ENCODE measurements around the gene PRDX3. TPM values are rescaled to one million over a fixed set of nuclear protein-coding genes. Genes with fewer than 3 reads are reported as not detected.

PRDX3 gene
- total and polyA plus RNA-seq, 2 of the 4 experiments (the other 2 are of a cell fraction) = 169 to 187 TPM

DNA sequence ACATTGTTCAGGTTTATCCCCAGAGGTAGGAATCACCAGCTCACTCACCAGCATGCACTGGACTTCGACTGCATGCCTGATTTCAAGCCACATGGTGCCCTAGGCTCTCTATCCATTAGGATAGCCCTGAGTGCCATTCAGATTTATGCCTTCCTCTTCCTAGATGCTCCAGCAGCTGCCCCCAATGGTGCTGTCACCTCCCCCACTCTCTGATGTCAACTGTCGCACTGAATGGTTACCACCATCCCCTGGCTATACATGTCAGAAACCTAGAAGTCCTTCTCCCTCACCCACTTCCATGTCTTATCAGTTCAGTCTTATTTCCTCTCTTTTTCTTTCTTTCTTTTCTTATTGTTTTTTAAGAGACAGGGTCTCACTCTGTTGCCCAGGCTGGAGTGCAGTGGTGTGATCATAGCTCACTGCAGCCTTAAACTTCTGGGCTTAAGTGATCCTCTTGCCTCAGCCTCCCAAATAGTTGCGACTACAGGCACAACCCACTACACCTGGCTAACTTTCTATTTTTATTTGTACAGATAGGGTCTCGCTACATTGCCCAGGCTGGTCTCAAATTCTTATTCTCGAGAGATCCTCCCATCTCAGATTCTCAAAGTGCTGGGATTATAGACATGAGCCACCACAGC, 16.0 kb downstream of the PRDX3 start (continued):
- TF ChIP-seq, protein P1, sequence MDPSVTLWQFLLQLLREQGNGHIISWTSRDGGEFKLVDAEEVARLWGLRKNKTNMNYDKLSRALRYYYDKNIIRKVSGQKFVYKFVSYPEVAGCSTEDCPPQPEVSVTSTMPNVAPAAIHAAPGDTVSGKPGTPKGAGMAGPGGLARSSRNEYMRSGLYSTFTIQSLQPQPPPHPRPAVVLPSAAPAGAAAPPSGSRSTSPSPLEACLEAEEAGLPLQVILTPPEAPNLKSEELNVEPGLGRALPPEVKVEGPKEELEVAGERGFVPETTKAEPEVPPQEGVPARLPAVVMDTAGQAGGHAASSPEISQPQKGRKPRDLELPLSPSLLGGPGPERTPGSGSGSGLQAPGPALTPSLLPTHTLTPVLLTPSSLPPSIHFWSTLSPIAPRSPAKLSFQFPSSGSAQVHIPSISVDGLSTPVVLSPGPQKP (IDR thresholded peaks at IDR 0.05; ENCODE audit: borderline replicate concordance, low read depth, low read length) = no peak
- TF ChIP-seq CHD1 (IDR thresholded peaks at IDR 0.05; ENCODE audit: low read depth, low read length) (no peak), NFE2L2 (IDR thresholded peaks at IDR 0.05; ENCODE audit: low read depth, low read length) (no peak)
